WTC11 (cell line): Measurements from ENCODE around the gene UBE3C.

Source experiments
- CREM ChIP-seq: sonication (generic); formaldehyde crosslinking; IDR thresholded peaks from 2 replicates; pipeline ENCODE4 v1.8.1; 2022; ENCODE audit warnings: mild to moderate bottlenecking, missing genetic modification reagents, moderate library complexity
- JUN ChIP-seq: sonication (generic); formaldehyde crosslinking; IDR thresholded peaks from 2 replicates; pipeline ENCODE4 v1.8.0; 2023; ENCODE audit warnings: mild to moderate bottlenecking, missing genetic modification reagents
- TF ChIP-seq, protein P1 (sequence below): fragments of 200-600 bp; IDR thresholded peaks from 2 replicates; pipeline ENCODE4 v1.8.0; 2022; ENCODE audit warnings: antibody characterized with exemption

GRCh38 chr7:157250605-157251228 lies 112.0 kb downstream of the UBE3C start:
- TF ChIP-seq CREM (CRISPR knock-in tag) = no peak
- TF ChIP-seq, protein P1, sequence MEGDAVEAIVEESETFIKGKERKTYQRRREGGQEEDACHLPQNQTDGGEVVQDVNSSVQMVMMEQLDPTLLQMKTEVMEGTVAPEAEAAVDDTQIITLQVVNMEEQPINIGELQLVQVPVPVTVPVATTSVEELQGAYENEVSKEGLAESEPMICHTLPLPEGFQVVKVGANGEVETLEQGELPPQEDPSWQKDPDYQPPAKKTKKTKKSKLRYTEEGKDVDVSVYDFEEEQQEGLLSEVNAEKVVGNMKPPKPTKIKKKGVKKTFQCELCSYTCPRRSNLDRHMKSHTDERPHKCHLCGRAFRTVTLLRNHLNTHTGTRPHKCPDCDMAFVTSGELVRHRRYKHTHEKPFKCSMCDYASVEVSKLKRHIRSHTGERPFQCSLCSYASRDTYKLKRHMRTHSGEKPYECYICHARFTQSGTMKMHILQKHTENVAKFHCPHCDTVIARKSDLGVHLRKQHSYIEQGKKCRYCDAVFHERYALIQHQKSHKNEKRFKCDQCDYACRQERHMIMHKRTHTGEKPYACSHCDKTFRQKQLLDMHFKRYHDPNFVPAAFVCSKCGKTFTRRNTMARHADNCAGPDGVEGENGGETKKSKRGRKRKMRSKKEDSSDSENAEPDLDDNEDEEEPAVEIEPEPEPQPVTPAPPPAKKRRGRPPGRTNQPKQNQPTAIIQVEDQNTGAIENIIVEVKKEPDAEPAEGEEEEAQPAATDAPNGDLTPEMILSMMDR = peak; percentile 80
- no peak for TF ChIP-seq JUN (CRISPR knock-in tag)
